Osteocyte (in vitro differentiated cells): Measurements from ENCODE around the gene MYCBPAP. TPM values are rescaled to one million over a fixed set of nuclear protein-coding genes. Genes with fewer than 3 reads are reported as not detected.

ENCODE experiments used
- DNase-seq: peaks from one replicate; pipeline ENCODE4 v3.0.0; 2021; ENCODE audit warnings: mixed read lengths; ENCODE audit not compliant: unreplicated experiment; ENCODE audit errors: extremely low spot score
- H3K27ac Mint-ChIP-seq: one replicate; pipeline ENCODE4 v1.8.0; 2021; ENCODE audit warnings: mild to moderate bottlenecking, mixed read lengths; ENCODE audit not compliant: unreplicated experiment
- H3K27me3 Mint-ChIP-seq: one replicate; pipeline ENCODE4 v1.8.0; 2021; ENCODE audit warnings: mixed read lengths; ENCODE audit not compliant: unreplicated experiment
- H3K36me3 Mint-ChIP-seq: one replicate; pipeline ENCODE4 v1.8.0; 2021; ENCODE audit warnings: mixed read lengths; ENCODE audit not compliant: unreplicated experiment
- H3K4me1 Mint-ChIP-seq: one replicate; pipeline ENCODE4 v1.8.0; 2021; ENCODE audit warnings: mixed read lengths; ENCODE audit not compliant: unreplicated experiment
- H3K4me3 Mint-ChIP-seq: one replicate; pipeline ENCODE4 v1.8.0; 2021; ENCODE audit warnings: mild to moderate bottlenecking, moderate library complexity, mixed read lengths; ENCODE audit not compliant: unreplicated experiment
- H3K9me3 Mint-ChIP-seq: one replicate; pipeline ENCODE4 v1.8.0; 2021; ENCODE audit warnings: mixed read lengths; ENCODE audit not compliant: unreplicated experiment
- CTCF ChIP-seq: fragments of 200-600 bp; sonication (generic); IDR thresholded peaks from 2 replicates; pipeline ENCODE4 v1.5.0; 2021; ENCODE audit warnings: antibody characterized with exemption, mild to moderate bottlenecking, moderate library complexity
- total RNA-seq: library from RNA; stranded (reverse); gene quantifications from 2 replicates; pipeline ENCODE4 v1.2.1, GENCODE V29; 2021

Gene MYCBPAP
- total RNA-seq, 1 donor from 2014 or later, result 0.46 TPM

GRCh38 chr17:50505591-50506130 is 2.6 kb upstream of the MYCBPAP start:
- DNase-seq, result no peak
- peaks cover 20% of the 10 kb centered on the region for H3K4me1 Mint-ChIP-seq
- no peaks in the 10 kb centered on the region for H3K9me3 Mint-ChIP-seq
- H3K36me3 Mint-ChIP-seq, result no peaks in the 10 kb centered on the region
- no peak overlapping the region for H3K4me3 Mint-ChIP-seq
- TF ChIP-seq CTCF, result no peak
- no peak overlapping the region for H3K27ac Mint-ChIP-seq
- H3K27me3 Mint-ChIP-seq, result peaks cover 3% of the 10 kb centered on the region

- H3K4me1 Mint-ChIP-seq, result peaks cover 26% of the 10 kb centered on the region
- H3K36me3 Mint-ChIP-seq, result no peaks in the 10 kb centered on the region
- peaks cover 3% of the 10 kb centered on the region for H3K27me3 Mint-ChIP-seq
- no peak overlapping the region for H3K27ac Mint-ChIP-seq
- H3K9me3 Mint-ChIP-seq, result no peaks in the 10 kb centered on the region
- no peak for DNase-seq
- H3K4me3 Mint-ChIP-seq, result no peak overlapping the region
- no peak for TF ChIP-seq CTCF
Measured at GRCh38 chr17:50506298-50506697, 1.9 kb upstream of the MYCBPAP start.

GRCh38 chr17:50508573-50509460 is 578 bp downstream of the MYCBPAP start:
- H3K9me3 Mint-ChIP-seq, result no peaks in the 10 kb centered on the region
- peaks cover 3% of the 10 kb centered on the region for H3K27me3 Mint-ChIP-seq
- no peaks in the 10 kb centered on the region for H3K36me3 Mint-ChIP-seq
- peaks cover 28% of the 10 kb centered on the region for H3K4me1 Mint-ChIP-seq
- no peak for TF ChIP-seq CTCF
- peak overlapping the region; percentile 62 for H3K4me3 Mint-ChIP-seq
- peak overlapping the region; percentile 44 for H3K27ac Mint-ChIP-seq
- no peak for DNase-seq

GRCh38 chr17:50511058-50511457 is 2.8 kb downstream of the MYCBPAP start:
- no peak for DNase-seq
- Mint-ChIP-seq H3K4me1 (peaks cover 46% of the 10 kb centered on the region), H3K27ac (no peak overlapping the region), H3K27me3 (peaks cover 3% of the 10 kb centered on the region), H3K9me3 (no peaks in the 10 kb centered on the region), H3K36me3 (no peaks in the 10 kb centered on the region), H3K4me3 (no peak overlapping the region)
- TF ChIP-seq CTCF, result no peak

- no peak overlapping the region for H3K27ac Mint-ChIP-seq
- H3K36me3 Mint-ChIP-seq, result no peaks in the 10 kb centered on the region
- no peaks in the 10 kb centered on the region for H3K9me3 Mint-ChIP-seq
- peaks cover 3% of the 10 kb centered on the region for H3K27me3 Mint-ChIP-seq
- H3K4me1 Mint-ChIP-seq, result peaks cover 54% of the 10 kb centered on the region
- DNase-seq, result no peak
- H3K4me3 Mint-ChIP-seq, result no peak overlapping the region
- TF ChIP-seq CTCF, result no peak
Measured at GRCh38 chr17:50513495-50513894, 5.3 kb downstream of the MYCBPAP start.
